NCI-H510A (cell line): ENCODE measurements around the gene PLA2R1.

Experiments used
- DNase-seq: peaks from one replicate; lab custom pipeline; 2025; lab: John Stamatoyannopoulos, UW

Gene PLA2R1

DNA sequence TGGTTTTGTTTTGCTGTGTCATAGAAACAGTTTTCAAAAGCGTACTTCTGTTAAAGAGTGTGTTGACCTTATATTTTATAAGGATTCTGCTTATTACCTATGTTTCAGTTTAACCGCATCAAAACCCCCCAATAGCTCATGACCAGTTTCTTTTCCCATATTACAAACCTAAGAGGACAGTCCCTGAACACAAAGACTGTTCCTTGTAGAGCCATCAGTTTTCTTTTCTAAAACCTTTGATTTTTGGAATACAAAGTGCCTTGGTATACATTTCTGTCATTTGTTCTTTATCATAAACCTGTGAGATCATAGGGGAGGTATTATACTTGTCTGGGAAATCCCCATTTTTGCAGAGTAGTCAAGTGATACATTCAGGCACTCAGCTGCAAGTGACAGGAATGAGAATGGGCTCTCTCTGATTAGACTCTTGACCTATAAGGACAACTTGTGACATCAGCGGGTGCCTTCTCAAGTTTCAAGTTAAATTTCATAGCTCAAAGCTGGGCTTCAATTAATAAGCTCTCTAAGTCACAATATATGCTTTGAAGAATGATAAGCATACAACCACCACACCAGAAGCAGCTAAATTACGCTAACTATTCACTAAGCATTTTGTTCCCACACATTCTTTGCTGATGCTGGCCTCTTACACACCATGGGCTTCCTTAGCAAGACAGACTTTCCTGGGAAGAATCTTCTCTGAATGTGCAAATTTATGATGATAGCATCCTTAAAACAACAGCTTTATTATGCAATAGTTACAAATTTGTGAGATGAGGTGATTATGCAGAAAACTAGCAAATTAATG, 167.0 kb downstream of the PLA2R1 start:
- DNase-seq, result no peak

DNA sequence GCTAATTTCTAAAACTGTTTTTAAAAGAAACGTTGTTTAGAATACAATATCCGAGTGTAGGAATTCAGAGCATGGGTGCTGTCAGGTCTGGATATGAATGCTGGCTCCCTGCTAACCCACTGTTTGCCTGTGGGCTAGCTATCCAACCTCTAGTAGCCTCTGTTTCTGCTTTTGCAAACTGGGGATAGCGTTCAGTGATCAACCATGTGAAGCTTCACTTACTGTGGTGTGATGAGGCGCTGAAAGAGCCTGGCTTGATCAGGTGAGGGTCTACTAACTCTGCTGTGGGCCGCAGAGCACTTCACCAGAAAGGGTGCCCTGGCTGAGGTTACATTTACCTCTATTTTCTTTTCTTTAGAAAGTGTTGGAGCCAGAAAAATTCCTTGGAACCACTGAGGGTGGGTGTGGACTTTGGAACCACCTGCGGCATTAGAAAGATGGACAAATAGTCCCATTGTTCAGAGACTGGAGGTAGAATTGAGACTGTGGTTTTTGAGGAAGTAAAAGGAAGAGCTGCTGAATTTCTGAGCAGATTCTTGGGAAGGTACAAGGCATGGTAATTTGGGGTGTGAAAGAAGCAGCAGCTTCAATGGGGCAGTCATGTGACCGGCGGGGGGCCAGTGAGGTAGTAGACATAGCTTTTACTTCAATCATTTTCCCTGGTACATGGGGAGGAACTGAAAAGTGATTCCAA, 168.1 kb downstream of the PLA2R1 start:
- DNase-seq, result no peak

DNA sequence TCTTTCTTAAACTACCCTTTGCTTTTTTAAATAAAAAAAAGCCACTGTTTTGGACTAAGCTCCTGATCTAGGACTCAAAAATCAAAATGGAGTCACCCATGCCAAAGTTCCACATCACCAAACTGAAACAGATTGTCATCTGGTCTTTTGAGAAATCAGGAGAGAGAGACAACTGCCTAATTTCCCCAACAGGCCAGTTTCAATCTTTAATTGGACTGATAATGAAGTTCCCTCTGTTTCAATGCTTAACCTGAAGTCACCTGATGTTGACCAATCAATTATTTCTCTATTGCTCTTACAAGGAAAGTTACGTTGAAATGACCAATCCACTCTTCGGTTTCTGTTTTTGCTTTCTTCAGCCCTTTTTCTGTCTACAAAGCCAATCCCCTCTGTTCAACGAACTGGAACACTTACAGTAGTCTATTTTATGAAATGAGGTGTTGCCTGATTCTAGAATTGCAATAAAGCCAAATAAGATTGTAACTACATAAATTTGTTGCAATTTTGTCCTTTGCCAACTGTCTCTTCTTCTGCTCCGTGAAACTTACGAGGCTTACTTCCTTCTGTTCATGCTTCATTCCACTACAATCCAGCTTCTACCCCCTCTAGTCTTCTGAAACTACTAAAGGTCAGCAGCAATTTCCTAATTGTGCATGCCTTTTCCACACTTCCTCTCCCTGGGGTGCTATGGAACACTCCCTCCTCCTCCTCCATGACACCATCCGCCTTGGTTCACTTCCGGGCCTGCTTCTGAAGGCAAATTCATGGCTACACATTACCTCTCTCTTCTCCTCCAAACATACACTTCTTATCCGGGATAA, 169.2 kb downstream of the PLA2R1 start:
- no peak for DNase-seq

DNA sequence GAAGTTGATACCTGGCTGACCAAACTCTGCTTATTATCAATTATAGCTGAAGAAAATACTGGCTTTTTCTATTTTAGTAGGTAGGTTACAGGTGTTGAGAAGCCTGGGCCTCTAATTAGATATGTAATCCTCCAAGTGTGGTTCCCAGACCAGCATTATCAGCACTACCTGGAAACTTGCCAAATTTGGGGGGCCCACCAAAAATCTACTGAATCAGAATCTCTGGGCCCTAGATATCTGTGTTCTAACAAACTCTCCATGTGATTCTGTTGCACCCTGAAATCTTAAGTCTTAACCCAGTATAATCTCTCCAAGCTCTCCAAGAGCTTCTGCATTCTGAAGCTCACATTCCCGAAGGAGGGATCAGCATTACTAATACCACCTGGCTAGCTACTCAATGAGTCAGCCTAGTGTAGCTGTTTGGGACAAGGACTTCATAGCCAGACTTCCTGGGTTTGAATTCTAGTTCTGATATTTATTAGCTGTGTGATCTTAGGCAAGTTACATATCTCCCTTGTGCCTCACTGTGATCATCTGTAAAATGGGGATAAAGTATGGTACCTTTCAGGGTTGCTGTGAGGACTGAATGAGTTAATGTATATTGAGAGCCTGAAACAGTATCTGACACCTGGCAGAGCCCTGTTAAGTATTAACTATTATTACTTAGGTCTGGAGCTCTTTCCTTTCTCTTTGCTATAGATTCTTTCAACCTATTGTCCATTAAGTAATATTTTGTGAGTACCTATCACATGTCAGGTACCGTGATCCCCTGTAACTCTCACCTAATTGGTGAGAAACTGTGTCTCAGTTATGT, 170.3 kb downstream of the PLA2R1 start:
- DNase-seq, result no peak

DNA sequence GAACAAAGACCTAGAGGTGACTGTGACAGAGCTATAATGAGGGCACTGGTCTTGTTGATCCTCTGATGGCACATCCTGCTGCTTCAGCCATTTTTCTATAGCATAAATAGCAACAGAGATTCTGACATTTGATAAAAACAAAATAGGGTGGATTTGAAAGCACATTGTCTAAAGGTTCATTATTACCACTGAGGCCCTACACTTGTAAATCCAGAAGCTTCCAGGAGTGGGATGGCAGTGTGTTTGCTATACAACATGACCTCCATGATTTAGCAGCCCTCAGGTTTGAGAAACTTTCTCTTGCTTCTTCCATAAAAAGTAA, 171.2 kb downstream of the PLA2R1 start:
- DNase-seq, result no peak

DNA sequence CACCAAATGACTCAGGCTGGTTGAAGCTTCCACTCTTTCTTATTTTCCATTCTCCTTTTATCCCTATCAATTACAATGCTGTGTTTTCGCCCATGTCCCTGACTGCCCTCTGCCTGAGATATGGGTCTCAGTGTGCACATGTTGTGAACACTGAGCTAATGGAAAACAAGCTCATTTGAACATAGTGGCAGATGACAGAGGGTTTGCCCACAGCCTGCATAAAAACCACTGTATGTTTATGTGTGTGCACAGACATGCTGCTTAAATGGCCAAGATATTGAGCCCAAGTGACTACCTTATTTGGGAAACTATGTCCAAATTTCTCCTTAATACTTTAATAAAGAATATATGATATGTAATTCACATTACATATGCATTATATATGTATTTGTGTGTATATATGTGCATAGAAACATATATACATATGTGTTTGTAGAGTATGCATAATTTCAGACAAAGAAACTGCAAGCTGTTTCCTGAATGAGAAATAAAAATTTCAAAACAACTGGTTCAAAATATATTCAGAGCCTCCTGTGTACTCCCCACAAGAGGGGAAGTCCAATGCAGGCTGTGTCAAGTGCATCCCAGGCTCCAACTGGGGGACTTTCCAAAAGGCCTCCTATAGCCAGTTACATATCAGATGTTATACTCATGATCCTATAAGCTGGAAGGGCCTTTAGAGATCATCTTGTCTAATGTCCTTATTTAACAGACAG, 171.7 kb downstream of the PLA2R1 start:
- DNase-seq, result no peak

DNA sequence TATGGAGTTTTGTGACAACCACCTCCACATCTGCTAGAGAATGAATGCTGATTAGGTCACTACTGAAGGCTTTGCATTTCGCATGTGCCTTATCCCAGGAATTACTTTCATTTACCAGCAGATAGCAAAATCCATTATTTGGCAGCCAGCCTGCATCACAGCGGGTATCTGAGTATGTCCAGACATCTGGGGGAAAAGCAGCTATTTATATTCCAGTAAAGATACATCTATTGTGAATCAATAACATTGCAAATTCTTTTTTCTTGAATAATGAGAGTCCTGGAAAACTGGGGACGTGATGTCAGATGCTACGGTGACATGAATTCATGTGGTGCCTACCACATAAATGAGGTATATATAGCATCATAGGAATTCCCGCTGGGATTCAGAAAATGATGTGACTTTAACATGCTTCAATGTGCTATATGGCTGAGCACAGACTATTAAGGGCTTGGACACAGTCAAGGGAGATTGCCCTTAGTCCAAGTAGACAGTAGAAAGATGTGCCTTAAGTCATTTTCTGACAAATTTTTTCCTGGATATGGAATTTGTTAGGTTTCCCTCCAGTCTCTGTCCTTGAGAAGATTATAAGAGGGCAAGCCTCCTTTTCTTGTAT, 180.2 kb downstream of the PLA2R1 start:
- no peak for DNase-seq
